IPS-20b (cell line): ENCODE data around the gene VPS35.

Source experiments
- H3K27ac ChIP-seq: one replicate; pipeline ENCODE4 v1.5.1; 2013; ENCODE audit warnings: low read length
- H3K27me3 ChIP-seq: 2 replicates; pipeline ENCODE4 v1.6.1; 2013; ENCODE audit warnings: mild to moderate bottlenecking, low read length, inconsistent platforms; ENCODE audit not compliant: insufficient read depth
- H3K36me3 ChIP-seq: 2 replicates; pipeline ENCODE4 v1.6.1; 2013; ENCODE audit warnings: low read depth, mild to moderate bottlenecking, inconsistent platforms, low read length, moderate library complexity; ENCODE audit not compliant: insufficient read depth
- H3K4me1 ChIP-seq: 2 replicates; pipeline ENCODE4 v1.6.1; 2013; ENCODE audit warnings: mild to moderate bottlenecking, control low read depth, inconsistent platforms, low read length, moderate library complexity; ENCODE audit not compliant: insufficient read depth
- H3K4me3 ChIP-seq: 2 replicates; pipeline ENCODE4 v1.5.1; 2013; ENCODE audit warnings: mild to moderate bottlenecking, low read length, inconsistent platforms
- H3K9ac ChIP-seq: 2 replicates; pipeline ENCODE4 v1.6.1; 2013; ENCODE audit warnings: low read depth, mild to moderate bottlenecking, inconsistent platforms, low read length, moderate library complexity
- H3K9me3 ChIP-seq: 2 replicates; pipeline ENCODE4 v1.6.1; 2013; ENCODE audit warnings: mild to moderate bottlenecking, low read depth, low read length, inconsistent platforms; ENCODE audit not compliant: insufficient read depth

Gene VPS35

GRCh38 chr16:46688654-46689364 lies at the start of gene VPS35:
Gene VPS35, minus strand, starts transcription at chr16:46689178. Its CDS starts 45 bp downstream, at chr16:46689133.
- peak within 1 kb of the TSS; percentile 96 for H3K9ac ChIP-seq
- H3K27me3 ChIP-seq = no peaks in the 10 kb centered on the region
- peaks cover 13% of the 10 kb centered on the region for H3K4me1 ChIP-seq
- no peaks in the 10 kb centered on the region for H3K9me3 ChIP-seq
- peaks cover 30% of the 10 kb centered on the region for H3K36me3 ChIP-seq
- peak within 1 kb of the TSS; percentile 86 for H3K27ac ChIP-seq
- H3K4me3 ChIP-seq = peak within 1 kb of the TSS; percentile 94

- no peaks in the 10 kb centered on the region for H3K36me3 ChIP-seq
- H3K27me3 ChIP-seq = no peaks in the 10 kb centered on the region
- no peak overlapping the region for H3K4me3 ChIP-seq
- H3K9me3 ChIP-seq = no peaks in the 10 kb centered on the region
- H3K27ac ChIP-seq = no peak overlapping the region
- no peaks in the 10 kb centered on the region for H3K4me1 ChIP-seq
- H3K9ac ChIP-seq = no peak overlapping the region
Measured at GRCh38 chr16:46737621-46738214, 48.7 kb upstream of the VPS35 start.

GRCh38 chr16:46736695-46737094 lies 47.7 kb upstream of the VPS35 start:
- Histone ChIP-seq H3K27ac (no peak overlapping the region), H3K9me3 (no peaks in the 10 kb centered on the region), H3K27me3 (no peaks in the 10 kb centered on the region), H3K4me3 (no peak overlapping the region), H3K36me3 (no peaks in the 10 kb centered on the region), H3K4me1 (no peaks in the 10 kb centered on the region), H3K9ac (no peak overlapping the region)

- H3K36me3 ChIP-seq = no peaks in the 10 kb centered on the region
- H3K4me3 ChIP-seq = no peak overlapping the region
- H3K27me3 ChIP-seq = no peaks in the 10 kb centered on the region
- H3K27ac ChIP-seq = no peak overlapping the region
- no peaks in the 10 kb centered on the region for H3K4me1 ChIP-seq
- H3K9ac ChIP-seq = no peak overlapping the region
- no peaks in the 10 kb centered on the region for H3K9me3 ChIP-seq
Measured at GRCh38 chr16:46733319-46733830, 44.4 kb upstream of the VPS35 start.

GRCh38 chr16:46732561-46732960 lies 43.6 kb upstream of the VPS35 start:
- no peak overlapping the region for H3K9ac ChIP-seq
- no peaks in the 10 kb centered on the region for H3K9me3 ChIP-seq
- H3K27ac ChIP-seq = no peak overlapping the region
- no peaks in the 10 kb centered on the region for H3K36me3 ChIP-seq
- no peaks in the 10 kb centered on the region for H3K27me3 ChIP-seq
- no peak overlapping the region for H3K4me3 ChIP-seq
- no peaks in the 10 kb centered on the region for H3K4me1 ChIP-seq

GRCh38 chr16:46731691-46732555 lies 42.9 kb upstream of the VPS35 start:
- Histone ChIP-seq H3K27ac (no peak overlapping the region), H3K4me1 (no peaks in the 10 kb centered on the region), H3K9me3 (no peaks in the 10 kb centered on the region), H3K9ac (no peak overlapping the region), H3K4me3 (no peak overlapping the region), H3K27me3 (no peaks in the 10 kb centered on the region), H3K36me3 (no peaks in the 10 kb centered on the region)

- Histone ChIP-seq H3K27ac (no peak overlapping the region), H3K9ac (no peak overlapping the region), H3K27me3 (no peaks in the 10 kb centered on the region), H3K4me1 (no peaks in the 10 kb centered on the region), H3K36me3 (no peaks in the 10 kb centered on the region), H3K9me3 (no peaks in the 10 kb centered on the region), H3K4me3 (no peak overlapping the region)
Measured at GRCh38 chr16:46730801-46731690, 42.1 kb upstream of the VPS35 start.

- Histone ChIP-seq H3K4me1 (no peaks in the 10 kb centered on the region), H3K4me3 (no peak overlapping the region), H3K27ac (no peak overlapping the region)
Measured at GRCh38 chr16:46730126-46730525, 41.1 kb upstream of the VPS35 start.

GRCh38 chr16:46729326-46729995 lies 40.5 kb upstream of the VPS35 start:
- no peaks in the 10 kb centered on the region for H3K36me3 ChIP-seq
- no peak overlapping the region for H3K27ac ChIP-seq
- H3K9me3 ChIP-seq = peaks cover 8% of the 10 kb centered on the region; the same call in 1 of the 2 replicates
- no peaks in the 10 kb centered on the region for H3K4me1 ChIP-seq
- no peak overlapping the region for H3K4me3 ChIP-seq
- no peak overlapping the region for H3K9ac ChIP-seq
- H3K27me3 ChIP-seq = no peaks in the 10 kb centered on the region

More at GRCh38 chr16:46730126-46730525, 41.1 kb upstream of the VPS35 start:
- Histone ChIP-seq H3K9me3 (peaks cover 4% of the 10 kb centered on the region; the same call in 1 of the 2 replicates), H3K9ac (no peak overlapping the region), H3K27me3 (no peaks in the 10 kb centered on the region), H3K36me3 (no peaks in the 10 kb centered on the region)

GRCh38 chr16:46728806-46729205 lies 39.8 kb upstream of the VPS35 start:
- Histone ChIP-seq H3K9ac (no peak overlapping the region), H3K4me3 (no peak overlapping the region), H3K36me3 (no peaks in the 10 kb centered on the region), H3K27ac (no peak overlapping the region), H3K27me3 (no peaks in the 10 kb centered on the region), H3K4me1 (no peaks in the 10 kb centered on the region), H3K9me3 (peaks cover 11% of the 10 kb centered on the region; the same call in 1 of the 2 replicates)
